ENCODE results near the gene TSPOAP1. TPM values are rescaled to one million over a fixed set of nuclear protein-coding genes. Genes with fewer than 3 reads are reported as not detected.

Gene TSPOAP1
- total RNA-seq, 2 experiments from 2014 or later, result 21.1 to 24.1 TPM

DNA sequence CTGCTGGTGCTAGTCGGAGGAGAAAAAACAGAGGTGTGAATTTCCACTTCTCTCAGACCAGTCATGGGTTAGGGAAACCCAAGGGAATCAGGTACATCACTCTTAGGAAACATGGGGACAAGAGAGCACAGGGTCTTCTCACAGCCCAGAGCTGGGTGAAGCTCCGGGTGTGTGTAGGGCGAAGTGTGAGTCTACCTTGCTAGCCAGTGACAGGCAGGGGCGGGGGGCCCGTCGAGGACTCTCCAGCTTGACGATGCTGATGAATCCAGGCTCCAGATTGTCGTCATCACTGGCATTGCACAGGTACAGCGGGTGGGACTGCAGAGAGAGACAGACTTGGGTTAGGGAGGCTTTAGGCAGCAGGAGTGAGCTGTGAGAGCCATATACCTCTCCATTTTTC is 42.1 kb upstream of the TSPOAP1 start:
- ChIA-PET POLR2A (interaction anchor here (1.4 to 2.2 kb wide), 3 partner anchors 17 to 34 kb away, joined by 3 to 6 read pairs (median 6); no protein-coding TSS in a partner anchor), CTCF (interaction anchor here (1.0 to 1.4 kb wide), 4 partner anchors 8 to 65 kb away, joined by 3 to 5 read pairs (median 4); no protein-coding TSS in a partner anchor)
- Mint-ChIP-seq H3K36me3 (ENCODE audit: low read depth) (no peaks in the 10 kb centered on the region), H3K4me1 (ENCODE audit: low read depth) (peaks cover 11% of the 10 kb centered on the region), H3K27ac (no peak overlapping the region), H3K4me3 (no peak overlapping the region), H3K9me3 (no peaks in the 10 kb centered on the region), H3K27me3 (no peaks in the 10 kb centered on the region)
- DNase-seq (no peak), ATAC-seq (no peak)
- TF ChIP-seq, protein P1, sequence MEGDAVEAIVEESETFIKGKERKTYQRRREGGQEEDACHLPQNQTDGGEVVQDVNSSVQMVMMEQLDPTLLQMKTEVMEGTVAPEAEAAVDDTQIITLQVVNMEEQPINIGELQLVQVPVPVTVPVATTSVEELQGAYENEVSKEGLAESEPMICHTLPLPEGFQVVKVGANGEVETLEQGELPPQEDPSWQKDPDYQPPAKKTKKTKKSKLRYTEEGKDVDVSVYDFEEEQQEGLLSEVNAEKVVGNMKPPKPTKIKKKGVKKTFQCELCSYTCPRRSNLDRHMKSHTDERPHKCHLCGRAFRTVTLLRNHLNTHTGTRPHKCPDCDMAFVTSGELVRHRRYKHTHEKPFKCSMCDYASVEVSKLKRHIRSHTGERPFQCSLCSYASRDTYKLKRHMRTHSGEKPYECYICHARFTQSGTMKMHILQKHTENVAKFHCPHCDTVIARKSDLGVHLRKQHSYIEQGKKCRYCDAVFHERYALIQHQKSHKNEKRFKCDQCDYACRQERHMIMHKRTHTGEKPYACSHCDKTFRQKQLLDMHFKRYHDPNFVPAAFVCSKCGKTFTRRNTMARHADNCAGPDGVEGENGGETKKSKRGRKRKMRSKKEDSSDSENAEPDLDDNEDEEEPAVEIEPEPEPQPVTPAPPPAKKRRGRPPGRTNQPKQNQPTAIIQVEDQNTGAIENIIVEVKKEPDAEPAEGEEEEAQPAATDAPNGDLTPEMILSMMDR (IDR thresholded peaks at IDR 0.05), result no peak
- intact Hi-C loops (cut with micrococcal nuclease), result no loop called here

DNA sequence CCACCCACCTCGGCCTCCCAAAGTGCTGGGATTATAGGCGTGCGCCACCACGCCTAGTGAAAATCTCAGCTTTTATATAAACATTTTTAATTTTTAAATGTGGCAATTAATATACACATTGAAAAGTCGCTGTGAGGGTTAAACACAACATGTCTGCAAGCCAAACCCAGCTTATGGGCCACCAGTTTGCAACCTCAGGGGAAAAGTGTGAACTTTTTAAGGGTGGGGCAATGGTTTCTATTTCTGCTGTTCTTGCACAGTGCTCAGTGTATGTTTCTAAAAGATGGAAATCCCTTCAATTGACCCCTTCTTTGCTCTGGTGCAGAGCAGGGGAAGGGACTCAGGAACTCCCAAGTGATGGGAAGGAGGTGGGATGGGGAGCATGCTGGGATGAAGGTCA is 41.7 kb upstream of the TSPOAP1 start:
- DNase-seq (no peak), ATAC-seq (no peak)
- Mint-ChIP-seq H3K36me3 (ENCODE audit: low read depth) (no peaks in the 10 kb centered on the region), H3K4me1 (ENCODE audit: low read depth) (peaks cover 11% of the 10 kb centered on the region), H3K4me3 (no peak overlapping the region), H3K27me3 (no peaks in the 10 kb centered on the region), H3K27ac (no peak overlapping the region), H3K9me3 (no peaks in the 10 kb centered on the region)
- intact Hi-C loops (cut with micrococcal nuclease), result no loop called here
- TF ChIP-seq, protein P1 (IDR thresholded peaks at IDR 0.05), result no peak
- ChIA-PET CTCF (interaction anchor here (1.1 to 1.4 kb wide), 2 partner anchors 9 to 65 kb away, joined by 4 to 5 read pairs; no protein-coding TSS in a partner anchor), POLR2A (interaction anchor here (1.4 to 2.2 kb wide), 3 partner anchors 17 to 33 kb away, joined by 3 to 6 read pairs (median 6); no protein-coding TSS in a partner anchor)

GRCh38 chr17:58369214-58370031 is 40.8 kb upstream of the TSPOAP1 start:
- no peaks in the 10 kb centered on the region for H3K27me3 Mint-ChIP-seq
- CTCF ChIA-PET, result interaction anchor here (0.9 to 1.6 kb wide), 4 partner anchors 10 to 64 kb away, joined by 3 to 5 read pairs (median 4); no protein-coding TSS in a partner anchor
- no peak overlapping the region for H3K4me3 Mint-ChIP-seq
- H3K36me3 Mint-ChIP-seq (ENCODE audit: low read depth), result no peaks in the 10 kb centered on the region
- no peaks in the 10 kb centered on the region for H3K9me3 Mint-ChIP-seq
- no peak overlapping the region for H3K27ac Mint-ChIP-seq
- peaks cover 11% of the 10 kb centered on the region for H3K4me1 Mint-ChIP-seq (ENCODE audit: low read depth)
- intact Hi-C loops (cut with micrococcal nuclease), result no loop called here
- ATAC-seq (no peak), DNase-seq (no peak)
- TF ChIP-seq, protein P1 (IDR thresholded peaks at IDR 0.05), result no peak
- POLR2A ChIA-PET, result interaction anchor here (0.7 to 2.2 kb wide), 4 partner anchors 9 to 16 kb away, joined by 3 to 6 read pairs (median 4); no protein-coding TSS in a partner anchor

DNA sequence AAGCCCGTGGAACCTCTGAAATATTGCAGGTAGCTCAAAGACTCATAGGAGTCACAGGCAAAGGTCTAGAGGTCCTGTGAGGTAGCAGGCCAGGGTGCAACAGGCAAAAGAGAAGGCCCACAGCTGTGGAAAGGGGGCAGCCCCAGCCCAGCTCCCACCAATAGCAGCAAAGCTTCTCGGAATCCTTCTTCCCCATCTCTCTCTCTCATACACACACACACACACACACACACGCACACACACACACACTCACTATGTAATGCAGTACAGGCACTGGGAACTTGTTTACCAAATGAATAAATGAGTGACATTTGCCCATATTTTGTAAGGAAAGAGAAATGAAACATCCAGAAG is 40.2 kb upstream of the TSPOAP1 start:
- Mint-ChIP-seq H3K9me3 (no peaks in the 10 kb centered on the region), H3K27me3 (no peaks in the 10 kb centered on the region), H3K27ac (no peak overlapping the region), H3K4me1 (ENCODE audit: low read depth) (peaks cover 11% of the 10 kb centered on the region), H3K36me3 (ENCODE audit: low read depth) (no peaks in the 10 kb centered on the region), H3K4me3 (no peak overlapping the region)
- POLR2A ChIA-PET, result interaction anchor here (0.6 to 1.6 kb wide), 4 partner anchors 10 to 51 kb away, joined by 3 to 4 read pairs (median 3); no protein-coding TSS in a partner anchor
- TF ChIP-seq, protein P1 (IDR thresholded peaks at IDR 0.05), result no peak
- no peak for DNase-seq
- CTCF ChIA-PET, result interaction anchor here (0.7 to 1.6 kb wide), 4 partner anchors 48 to 191 kb away, joined by 3 to 4 read pairs (median 3); partner anchors contain the start of gene RNF43
- intact Hi-C loops (cut with micrococcal nuclease), result no loop called here
- ATAC-seq, result no peak

DNA sequence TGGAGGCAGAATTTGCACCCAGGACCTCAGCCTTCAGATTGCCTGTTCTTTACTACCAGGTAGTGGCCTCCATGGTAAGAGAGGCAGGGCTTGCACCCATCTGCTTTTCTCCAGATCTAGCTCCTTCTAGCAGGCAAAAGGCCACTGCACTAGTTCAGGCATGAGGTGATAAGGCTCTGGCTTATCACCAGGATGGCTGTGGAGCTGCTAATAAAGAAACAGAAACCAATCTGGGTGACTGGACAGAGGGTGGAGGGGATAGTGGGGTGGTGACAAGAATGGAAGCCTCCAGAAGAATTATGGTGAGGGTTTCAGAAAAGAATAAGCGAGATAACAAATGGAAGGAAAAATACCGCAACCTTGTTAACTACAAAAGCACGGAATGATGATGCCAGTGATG is 38.9 kb upstream of the TSPOAP1 start:
- no peak for DNase-seq
- no peaks in the 10 kb centered on the region for H3K27me3 Mint-ChIP-seq
- TF ChIP-seq, protein P1 (IDR thresholded peaks at IDR 0.05), result no peak
- H3K4me3 Mint-ChIP-seq, result no peak overlapping the region
- intact Hi-C loops (cut with micrococcal nuclease), result no loop called here
- H3K27ac Mint-ChIP-seq, result no peak overlapping the region
- H3K9me3 Mint-ChIP-seq, result no peaks in the 10 kb centered on the region
- peaks cover 11% of the 10 kb centered on the region for H3K4me1 Mint-ChIP-seq (ENCODE audit: low read depth)
- no peak for ATAC-seq
- ChIA-PET CTCF (interaction anchor here (1.2 kb wide), 1 partner anchor 50 kb away, joined by 3 read pairs; the partner anchor contains the start of gene RNF43), POLR2A (interaction anchor here (0.6 kb wide), 1 partner anchor 10 kb away, joined by 3 read pairs; no protein-coding TSS in a partner anchor)
- H3K36me3 Mint-ChIP-seq (ENCODE audit: low read depth), result no peaks in the 10 kb centered on the region
